Lung (tissue), 12 donors: ENCODE data around the gene HSF5. TPM values are rescaled to one million over a fixed set of nuclear protein-coding genes. Genes with fewer than 3 reads are reported as not detected.

ENCODE experiments used
- ATAC-seq: fragments of 200-7000 bp; cut with Tn5 transposase; one replicate; pipeline ENCODE4 v1.9.1; 2020; ENCODE audit warnings: moderate number of reproducible peaks; ENCODE audit not compliant: insufficient read depth, low FRiP score
- DNase-seq, 3 donors: peaks; one replicate each; pipeline ENCODE4 v3.0.0-alpha.2; 2013 to 2017
- H3K27ac ChIP-seq, 2 donors: one replicate each; pipeline ENCODE4 v1.5.1; 2013; ENCODE audit warnings: mild to moderate bottlenecking in 2 of 2, moderate library complexity in 2 of 2, control low read depth in 1 of 2, inconsistent platforms in 1 of 2, low read depth in 1 of 2, low read length in 1 of 2
- H3K27me3 ChIP-seq, 3 donors: one replicate each; pipeline ENCODE4 v1.5.1; 2013; ENCODE audit warnings: low read length in 2 of 3; ENCODE audit not compliant: control insufficient read depth in 3 of 3, insufficient read depth in 3 of 3
- H3K36me3 ChIP-seq, 4 donors: one replicate each; pipeline ENCODE4 v1.5.1; 2013; ENCODE audit warnings: low read length in 4 of 4, mild to moderate bottlenecking in 1 of 4, moderate library complexity in 1 of 4; ENCODE audit not compliant: control insufficient read depth in 4 of 4, insufficient read depth in 4 of 4
- H3K4me1 ChIP-seq, 5 donors: one replicate each; pipeline ENCODE4 v1.5.1; 2013; ENCODE audit warnings: low read length in 5 of 5, mild to moderate bottlenecking in 2 of 5, moderate library complexity in 1 of 5; ENCODE audit not compliant: control insufficient read depth in 5 of 5, insufficient read depth in 5 of 5
- H3K4me3 ChIP-seq: one replicate; pipeline ENCODE4 v1.5.1; 2013; ENCODE audit warnings: mild to moderate bottlenecking, control low read depth, moderate library complexity
- H3K9ac ChIP-seq, 2 donors: one replicate each; pipeline ENCODE4 v1.5.1; 2013; ENCODE audit warnings: low read length in 2 of 2, control low read depth in 1 of 2; ENCODE audit not compliant: insufficient read depth in 1 of 2
- H3K9me3 ChIP-seq, 4 donors: one replicate each; pipeline ENCODE4 v1.5.1; 2013; ENCODE audit warnings: low read length in 3 of 4, mild to moderate bottlenecking in 1 of 4, moderate library complexity in 1 of 4; ENCODE audit not compliant: control insufficient read depth in 4 of 4, insufficient read depth in 3 of 4
- WGBS, 2 donors: extraction: QIAGEN DNeasy Blood & Tissue Kit; methylation state at CpG; one replicate each; pipeline ENCODE4 v1.1.7; 2013; 5-methylcytosine and 5-hydroxymethylcytosine counted together
- polyA plus RNA-seq, 2 donors: library from polyadenylated mRNA; stranded (reverse); fragments of 200-250 nt; gene quantifications; one replicate each; pipeline ENCODE4 v1.2.1, GENCODE V29; 2013
- total RNA-seq, 2 donors: library from RNA; depleted of rRNA in 1 of 2; stranded (reverse); fragments of >200 nt in 1 of 2; gene quantifications; one replicate each; pipeline ENCODE4 v1.2.1, GENCODE V29; 2014 to 2021
- TF ChIP-seq, protein P1 (sequence below): IDR thresholded peaks from 2 replicates; pipeline ENCODE4 v1.5.1; 2012; ENCODE audit warnings: mild to moderate bottlenecking; ENCODE audit errors: control extremely low read depth, extremely low read depth
- donor health status: control.
- donor health status: control.
- donor health status: Bipolar disorder and iron deficiency.
- donor health status: healthy.
- donor health status: DM: yes; HTN: yes; CAD: no.

The HSF5 gene
- total and polyA plus RNA-seq, 4 donors, result 0.02 to 0.17 (median 0.08) TPM

DNA sequence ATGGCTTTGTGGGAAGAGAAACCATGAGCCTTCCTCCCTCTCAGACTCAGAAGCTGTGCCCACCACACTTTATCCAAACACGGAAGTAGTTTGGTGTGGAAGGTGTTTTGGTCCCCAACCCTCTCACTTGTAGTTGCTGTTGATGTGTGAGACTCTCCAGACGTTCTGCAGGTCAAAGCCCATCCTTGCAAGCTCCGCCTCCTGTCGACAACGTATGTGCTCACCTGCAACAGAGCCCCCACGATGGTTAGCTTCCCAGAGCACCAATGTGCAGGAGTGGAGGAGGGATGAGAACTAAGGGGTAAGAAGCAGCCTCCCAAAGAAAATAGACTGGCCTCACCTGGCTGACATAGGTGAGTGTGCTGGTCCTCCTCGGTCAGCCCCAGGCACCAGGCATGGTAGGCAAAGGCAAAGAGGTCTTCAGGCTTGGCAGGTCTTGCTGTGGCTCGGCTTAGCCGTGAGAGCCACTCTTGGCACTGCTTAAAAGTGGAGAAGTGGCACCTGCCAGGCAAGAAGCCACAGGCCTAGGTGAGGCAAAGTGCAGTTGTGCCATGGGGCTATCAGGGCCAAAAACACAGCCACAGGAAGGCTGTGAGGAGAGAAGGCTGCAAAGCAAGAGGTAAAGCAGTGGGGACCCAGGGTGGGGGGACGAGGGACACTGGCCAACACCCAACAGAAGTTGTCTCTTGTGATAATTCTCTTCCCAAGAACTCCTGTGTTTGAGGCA is 20.3 kb upstream of the HSF5 start:
- Histone ChIP-seq H3K9me3 (no peaks in the 10 kb centered on the region), H3K27me3 (no peaks in the 10 kb centered on the region), H3K4me1 (peaks cover 0 to 8% (median 2%) of the 10 kb centered on the region in 5 donors), H3K27ac (no peak overlapping the region), H3K4me3 (no peak overlapping the region), H3K9ac (no peak overlapping the region), H3K36me3 (peaks cover 28 to 82% (median 65%) of the 10 kb centered on the region in 4 donors)
- 86 to 91% methylated on average over 10 of the region's 10 CpGs for WGBS, 2 donors
- TF ChIP-seq, protein P1, sequence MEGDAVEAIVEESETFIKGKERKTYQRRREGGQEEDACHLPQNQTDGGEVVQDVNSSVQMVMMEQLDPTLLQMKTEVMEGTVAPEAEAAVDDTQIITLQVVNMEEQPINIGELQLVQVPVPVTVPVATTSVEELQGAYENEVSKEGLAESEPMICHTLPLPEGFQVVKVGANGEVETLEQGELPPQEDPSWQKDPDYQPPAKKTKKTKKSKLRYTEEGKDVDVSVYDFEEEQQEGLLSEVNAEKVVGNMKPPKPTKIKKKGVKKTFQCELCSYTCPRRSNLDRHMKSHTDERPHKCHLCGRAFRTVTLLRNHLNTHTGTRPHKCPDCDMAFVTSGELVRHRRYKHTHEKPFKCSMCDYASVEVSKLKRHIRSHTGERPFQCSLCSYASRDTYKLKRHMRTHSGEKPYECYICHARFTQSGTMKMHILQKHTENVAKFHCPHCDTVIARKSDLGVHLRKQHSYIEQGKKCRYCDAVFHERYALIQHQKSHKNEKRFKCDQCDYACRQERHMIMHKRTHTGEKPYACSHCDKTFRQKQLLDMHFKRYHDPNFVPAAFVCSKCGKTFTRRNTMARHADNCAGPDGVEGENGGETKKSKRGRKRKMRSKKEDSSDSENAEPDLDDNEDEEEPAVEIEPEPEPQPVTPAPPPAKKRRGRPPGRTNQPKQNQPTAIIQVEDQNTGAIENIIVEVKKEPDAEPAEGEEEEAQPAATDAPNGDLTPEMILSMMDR, result no peak
- no peak for ATAC-seq
- DNase-seq, result no peak

DNA sequence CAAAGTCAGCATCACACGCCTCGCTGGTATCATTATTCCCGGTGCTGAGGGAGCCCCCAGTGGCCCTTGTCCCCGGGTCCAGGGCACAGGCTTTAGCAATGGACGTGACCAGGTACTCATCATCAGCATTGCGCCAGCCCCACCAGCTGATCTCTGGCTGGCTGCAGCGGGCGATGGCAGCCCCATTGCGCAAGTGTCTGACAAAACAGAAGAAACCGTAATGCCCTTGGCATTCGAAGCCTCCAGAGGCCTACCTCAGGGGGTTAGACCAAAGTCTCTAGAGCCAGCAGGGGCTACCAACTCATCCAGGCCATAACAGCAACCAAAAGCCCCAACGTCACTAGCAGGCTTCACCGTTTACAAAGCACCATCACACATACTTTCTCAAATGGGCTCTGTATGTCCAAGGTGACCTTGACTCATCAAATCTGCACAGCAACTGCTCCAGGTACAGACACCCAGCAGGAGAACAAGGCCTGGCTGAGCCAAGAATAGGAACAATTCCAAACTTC is 19.0 kb upstream of the HSF5 start:
- DNase-seq, result no peak
- H3K27me3 ChIP-seq, result no peaks in the 10 kb centered on the region

DNA sequence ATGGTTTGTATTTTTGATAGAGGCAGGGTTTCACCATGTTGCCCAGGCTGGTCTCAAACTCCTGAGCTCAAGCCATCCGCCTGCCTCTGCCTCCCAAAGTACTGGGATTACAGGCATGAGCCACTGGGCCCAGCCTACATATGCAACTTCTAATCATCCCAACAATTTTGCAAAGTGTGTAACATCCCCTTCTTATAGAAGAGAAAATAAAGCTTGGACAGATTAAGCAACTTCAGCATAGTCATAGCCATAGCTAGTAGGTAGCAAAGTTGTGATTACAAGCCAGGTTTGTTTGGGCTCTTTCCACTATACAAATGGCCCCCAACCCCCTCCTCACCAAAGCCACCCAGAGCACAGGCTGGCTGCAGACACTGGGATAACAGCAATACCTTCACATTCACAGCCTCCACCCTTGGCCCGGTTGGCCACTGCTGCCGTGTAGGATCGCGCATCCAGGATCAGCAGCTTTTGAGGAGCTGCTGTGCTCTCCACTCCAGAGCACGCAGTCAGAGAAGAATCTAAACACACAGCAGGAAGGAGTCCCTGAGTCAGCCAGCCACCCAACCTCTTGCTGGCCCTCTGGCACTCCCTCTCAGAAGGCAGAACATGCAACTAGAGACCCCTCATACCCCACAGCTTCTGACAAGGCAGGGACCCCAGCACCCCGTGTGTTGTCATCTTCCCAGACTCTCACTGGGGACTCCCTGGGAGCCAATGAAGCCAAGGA is 18.3 kb upstream of the HSF5 start:
- WGBS, 2 donors, result 93 to 94% methylated on average over 7 of the region's 7 CpGs
- no peaks in the 10 kb centered on the region for H3K4me1 ChIP-seq
- peaks cover 33 to 77% (median 56%) of the 10 kb centered on the region in 4 donors for H3K36me3 ChIP-seq
- no peak overlapping the region for H3K4me3 ChIP-seq
- ATAC-seq (no peak), DNase-seq (no peak)
- no peak overlapping the region for H3K9ac ChIP-seq
- no peak overlapping the region for H3K27ac ChIP-seq
- H3K27me3 ChIP-seq, result no peaks in the 10 kb centered on the region
- TF ChIP-seq, protein P1, result no peak
- H3K9me3 ChIP-seq, result no peaks in the 10 kb centered on the region

More for the DNA sequence above, 19.0 kb upstream of the HSF5 start:
- H3K36me3 ChIP-seq, result peaks cover 31 to 81% (median 61%) of the 10 kb centered on the region in 4 donors
- no peak overlapping the region for H3K4me3 ChIP-seq
- WGBS, 2 donors, result 48 to 83% methylated on average over 13 of the region's 13 CpGs
- no peak for ATAC-seq
- H3K4me1 ChIP-seq, result no peaks in the 10 kb centered on the region
- H3K9me3 ChIP-seq, result no peaks in the 10 kb centered on the region
- peak overlapping the region in 1 of 2 donors; percentile 46 for H3K27ac ChIP-seq
- TF ChIP-seq, protein P1, result no peak
- no peak overlapping the region for H3K9ac ChIP-seq
